ENCODE measurements around the gene GALE.
A peak's percentile ranks its signal among the peaks of the same experiment; 100 is the strongest.
"Not testable (repeated sequence)": the region's sequence is repeated elsewhere in the genome, so short reads cannot be mapped to it uniquely, and the experiment has no call there.

Gene GALE

DNA sequence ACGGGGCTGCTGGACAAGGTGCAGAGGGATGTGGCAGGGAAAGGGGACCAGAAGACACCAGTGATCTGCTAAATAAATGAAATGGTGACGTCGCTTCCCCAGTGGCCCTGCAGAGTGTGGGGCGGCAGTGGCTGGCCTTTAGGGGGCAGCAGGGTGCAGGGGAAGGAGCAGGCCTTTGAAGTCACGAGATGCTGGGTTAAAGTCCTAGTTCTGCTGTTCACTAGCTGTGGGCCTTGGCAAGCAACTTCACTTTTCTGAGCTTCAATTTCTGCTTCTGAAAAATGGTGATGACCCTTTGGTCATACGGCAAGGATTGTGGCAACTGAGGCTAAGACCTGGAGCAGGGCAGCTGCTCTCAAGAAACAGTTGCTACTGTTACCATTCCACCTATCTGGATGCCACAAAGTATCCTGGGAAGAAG is 9.2 kb upstream of the GALE start:
- peak; percentile 35 for DNase-seq (ENCODE audit: low read depth)

DNA sequence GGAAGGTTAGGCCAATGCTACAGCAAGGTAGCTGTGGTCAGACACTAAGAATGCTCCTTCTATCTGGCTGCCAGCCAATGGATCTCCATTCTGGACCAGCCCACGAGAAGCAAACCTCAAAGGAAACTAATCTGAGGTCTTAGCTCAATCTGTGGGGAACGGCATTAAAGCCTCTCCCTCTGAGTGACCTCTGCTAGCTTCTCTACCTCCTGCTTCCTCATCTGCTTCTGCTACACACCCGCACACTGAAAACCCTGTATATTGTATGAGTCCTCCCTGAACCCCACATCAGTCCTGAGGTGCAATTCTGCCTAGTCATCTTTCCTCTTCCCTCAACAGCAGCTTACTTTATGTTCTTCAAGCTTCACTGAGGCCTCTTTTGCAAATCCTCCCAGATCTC is 6.9 kb upstream of the GALE start:
- no peak for DNase-seq (ENCODE audit: low read depth)

DNA sequence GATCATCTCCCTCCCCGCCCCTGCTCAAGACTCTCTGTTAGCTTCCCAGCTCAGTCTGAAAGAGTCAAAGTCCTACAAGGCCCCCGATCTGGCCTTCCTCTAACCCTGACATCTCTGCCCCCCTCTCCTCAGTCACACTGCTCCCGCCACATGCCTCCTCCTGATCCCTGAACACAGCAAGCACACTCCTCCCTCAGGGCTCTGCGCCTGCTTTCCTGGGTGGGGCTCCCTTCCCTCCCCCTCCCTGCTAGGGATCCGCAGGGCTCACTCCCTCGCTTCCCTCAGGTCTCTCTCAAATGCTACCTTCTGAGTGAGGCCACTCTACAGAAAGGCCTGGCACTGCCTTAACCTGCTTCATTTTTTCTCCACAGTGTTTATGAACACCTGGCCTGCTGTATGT is 5.7 kb upstream of the GALE start:
- no peak for DNase-seq (ENCODE audit: low read depth)

DNA sequence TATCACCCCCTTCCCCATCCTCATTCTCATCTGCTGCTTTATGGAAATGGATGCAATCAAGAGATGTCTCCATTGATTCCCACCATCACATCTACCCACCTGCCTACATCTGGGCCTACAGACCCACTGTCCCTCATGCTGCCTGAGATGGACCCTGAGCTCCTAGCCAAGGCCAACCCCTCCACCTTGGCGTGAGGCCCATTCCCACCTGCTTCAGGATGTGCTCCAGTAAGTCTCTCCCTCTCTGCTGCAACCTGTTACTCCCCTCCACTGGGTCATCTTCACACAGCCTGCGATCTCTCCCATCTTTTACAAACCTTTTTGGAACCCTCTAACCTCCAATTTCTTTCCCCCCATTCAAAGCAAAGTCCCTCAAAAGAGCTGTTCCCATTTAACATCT is 4.5 kb upstream of the GALE start:
- no peak for DNase-seq (ENCODE audit: low read depth)

DNA sequence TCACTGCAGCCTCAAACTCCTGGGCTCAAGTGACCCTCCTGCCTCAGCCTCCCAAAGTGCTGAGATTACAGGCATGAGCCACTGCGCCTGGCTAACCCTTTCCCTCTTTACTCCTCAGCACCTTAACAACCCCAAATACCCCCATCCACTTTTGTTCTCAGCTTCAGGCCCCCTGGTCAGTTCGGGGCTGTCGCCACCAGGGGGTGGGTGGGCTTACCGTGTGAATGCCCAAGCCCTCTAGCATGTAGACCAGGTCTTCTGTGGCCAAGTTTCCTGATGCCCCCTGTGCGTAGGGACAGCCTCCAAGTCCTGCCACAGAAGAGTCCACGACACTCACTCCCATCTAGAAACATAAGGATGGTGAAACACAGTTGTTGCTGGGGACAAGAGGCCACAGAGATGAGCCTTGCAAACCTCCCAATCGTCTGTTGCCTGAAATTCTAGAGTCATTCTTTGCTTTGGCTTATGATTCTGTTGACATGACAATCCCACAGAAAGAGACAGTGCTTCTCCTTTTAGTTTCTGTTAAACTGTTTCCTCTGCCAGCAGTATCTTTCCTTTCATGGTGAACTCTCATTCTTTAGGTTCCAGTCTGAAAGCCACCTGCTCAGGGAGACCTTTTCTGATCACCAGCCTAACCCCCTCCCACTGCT is 3.8 kb upstream of the GALE start:
- no peak for DNase-seq (ENCODE audit: low read depth)

GRCh38 chr1:23803674-23804073 is 3.1 kb upstream of the GALE start:
- DNase-seq (ENCODE audit: low read depth) = no peak

DNA sequence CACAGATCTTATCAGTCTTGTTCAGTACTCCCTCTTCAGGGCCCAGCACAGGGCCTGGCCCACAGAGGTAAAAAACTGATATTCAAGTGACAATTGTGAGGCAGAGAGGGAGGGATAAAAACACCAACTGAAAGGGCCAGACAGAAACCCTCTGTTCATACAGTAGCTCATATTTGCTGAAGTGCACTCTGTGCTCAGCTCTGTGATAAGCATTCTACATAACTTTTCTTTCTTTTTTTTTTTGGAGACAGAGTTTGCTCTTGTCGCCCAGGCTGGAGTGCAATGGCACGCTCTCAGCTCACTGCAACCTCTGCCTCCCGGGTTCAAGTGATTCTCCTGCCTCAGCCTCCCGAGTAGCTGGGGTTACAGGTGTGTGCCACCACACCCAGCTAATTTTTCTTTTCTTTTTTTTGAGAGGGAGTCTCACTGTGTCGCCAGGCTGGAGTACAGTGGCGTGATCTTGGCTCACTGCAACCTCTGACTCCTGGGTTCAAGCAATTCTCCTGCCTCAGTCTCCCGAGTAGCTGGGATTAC is 2.3 kb upstream of the GALE start:
- DNase-seq (ENCODE audit: low read depth) = not testable (repeated sequence)

GRCh38 chr1:23801876-23802275 is 1.3 kb upstream of the GALE start:
- DNase-seq (ENCODE audit: low read depth) = no peak

- no peak for DNase-seq (ENCODE audit: low read depth)
Measured at GRCh38 chr1:23801338-23801748, 789 bp upstream of the GALE start.

DNA sequence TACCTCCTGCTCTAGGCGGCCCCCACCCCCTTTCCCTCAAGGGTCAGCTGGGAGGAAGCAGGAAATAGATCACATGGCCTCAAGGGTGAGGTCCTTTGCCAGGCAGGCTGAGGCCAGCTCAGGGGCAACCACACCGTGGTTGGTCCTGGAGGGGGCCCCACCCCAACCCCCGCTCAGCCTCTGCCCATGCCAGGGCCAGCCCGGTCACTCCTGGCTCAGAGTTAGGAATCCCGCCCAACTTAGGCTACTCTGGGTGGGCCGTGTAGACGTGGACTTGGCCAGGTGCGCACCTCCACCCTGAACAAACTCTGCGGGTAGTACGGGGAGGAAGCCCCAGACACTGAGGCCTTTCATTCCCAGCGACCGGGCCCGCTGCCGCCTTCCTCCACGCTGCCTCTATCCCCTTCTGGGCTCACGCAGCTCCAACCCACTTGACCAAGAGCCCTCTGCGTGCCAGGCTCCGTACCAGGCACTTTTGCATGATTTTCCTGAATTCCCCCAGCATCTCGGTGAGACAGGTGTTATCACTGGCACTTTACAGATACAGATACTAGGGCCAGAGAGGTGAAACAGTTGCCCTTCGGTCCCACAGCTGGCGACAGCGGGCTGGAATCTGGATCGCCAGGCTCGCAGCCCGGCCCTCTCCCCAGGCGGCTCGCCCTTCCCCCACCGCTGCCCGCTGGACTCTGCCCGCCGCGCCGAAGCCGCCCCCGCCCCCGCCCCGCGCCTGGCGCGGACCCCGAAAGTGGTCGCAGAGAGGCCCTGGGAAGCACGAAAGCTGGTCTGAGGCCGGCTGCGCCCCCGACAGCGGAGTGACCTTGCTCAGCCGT is 769 bp downstream of the GALE start:
- DNase-seq (ENCODE audit: low read depth) = no peak

GRCh38 chr1:23799255-23799569 is 1.3 kb downstream of the GALE start:
- DNase-seq (ENCODE audit: low read depth) = no peak

- no peak for DNase-seq (ENCODE audit: low read depth)
Measured at GRCh38 chr1:23798662-23799142, 1.9 kb downstream of the GALE start.

DNA sequence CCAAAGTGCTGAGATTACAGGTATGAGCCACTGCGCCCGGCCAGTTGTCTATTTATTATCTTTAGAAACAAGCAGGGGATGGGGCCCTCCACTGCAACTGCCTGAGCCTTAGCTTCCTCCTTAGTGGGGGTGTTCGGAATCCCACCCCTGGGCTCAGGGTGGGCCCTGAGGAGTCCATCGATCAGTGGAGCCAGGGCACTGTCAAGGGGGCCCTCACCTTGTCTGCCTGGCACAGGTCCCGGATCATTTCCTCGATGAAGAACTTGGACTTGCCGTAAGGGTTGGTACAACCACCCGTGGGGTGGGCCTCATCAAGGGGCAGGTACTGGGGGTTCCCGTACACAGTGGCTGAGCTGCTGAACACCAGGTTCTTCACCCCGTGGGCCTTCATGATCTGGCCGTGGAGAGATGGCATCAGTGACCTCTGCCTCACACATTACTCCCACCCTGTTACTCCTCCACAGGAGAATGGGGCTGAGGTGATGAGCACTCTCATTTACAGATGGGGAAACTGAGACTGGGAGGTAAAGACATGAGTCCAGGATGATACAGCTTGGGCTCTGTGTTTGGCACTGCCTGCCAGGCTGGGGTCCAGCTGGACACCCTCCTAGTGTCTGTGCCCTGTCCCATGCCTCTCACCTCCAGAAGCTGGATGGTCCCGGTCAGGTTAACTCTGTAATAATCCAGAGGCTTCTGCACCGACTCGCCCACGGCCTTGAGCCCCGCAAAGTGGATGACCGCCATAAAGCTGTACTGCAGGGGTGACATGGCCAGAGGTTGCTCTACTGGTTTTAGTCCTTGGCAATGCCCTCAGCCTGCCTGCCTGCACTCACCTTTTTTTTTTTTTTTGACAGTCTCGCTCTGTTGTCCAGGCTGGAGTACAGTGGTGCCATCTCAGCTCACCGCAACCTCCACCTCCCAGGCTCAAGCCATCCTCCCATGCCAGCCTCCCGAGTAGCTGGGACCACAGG is 2.8 kb downstream of the GALE start:
- DNase-seq (ENCODE audit: low read depth) = no peak

GRCh38 chr1:23796466-23797271 is 3.9 kb downstream of the GALE start:
- DNase-seq (ENCODE audit: low read depth) = no peak

DNA sequence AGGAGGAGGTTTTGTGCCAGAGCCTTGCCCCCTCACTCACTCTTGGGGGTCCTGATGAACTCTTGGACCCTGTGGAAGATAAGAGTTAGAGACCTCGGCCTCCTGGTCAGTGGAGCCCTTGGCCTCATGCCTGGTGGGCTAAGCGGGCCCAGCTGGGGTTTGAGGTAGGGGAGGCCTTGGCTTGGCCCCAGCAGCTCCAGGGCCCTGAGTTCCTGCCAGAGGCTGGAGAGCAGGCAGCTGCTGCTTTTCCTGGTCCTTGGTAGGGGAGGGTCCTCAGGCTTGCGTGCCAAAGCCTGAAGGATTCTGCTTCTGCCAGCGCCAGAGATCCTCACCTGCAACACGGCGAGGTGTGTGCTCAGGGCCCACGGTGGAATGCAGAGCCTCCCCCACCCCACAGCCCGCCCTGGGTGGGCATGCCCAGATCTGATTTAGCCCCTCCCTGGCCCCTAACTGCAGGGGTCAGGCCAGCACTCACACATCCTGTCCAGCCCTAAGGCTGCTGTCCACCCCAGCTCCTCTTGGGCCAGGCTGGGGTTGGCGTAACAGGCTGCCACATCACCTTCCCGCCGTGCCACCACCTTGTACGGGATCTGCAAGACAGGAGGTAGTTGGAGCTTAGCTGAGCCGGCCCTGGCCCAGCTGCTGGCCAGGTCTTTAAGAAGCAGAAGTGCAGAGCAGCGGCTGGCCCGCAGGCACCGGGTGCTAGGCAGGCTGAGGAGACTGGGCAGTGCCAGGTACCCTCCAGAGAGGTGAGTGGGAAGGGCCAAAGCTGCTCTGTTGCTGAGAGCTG is 4.7 kb downstream of the GALE start:
- DNase-seq (ENCODE audit: low read depth) = no peak

- DNase-seq (ENCODE audit: low read depth) = not testable (repeated sequence)
Measured at GRCh38 chr1:23794732-23795182, 5.8 kb downstream of the GALE start.

- DNase-seq (ENCODE audit: low read depth) = no peak
Measured at GRCh38 chr1:23793861-23794731, 6.5 kb downstream of the GALE start.

- no peak for DNase-seq (ENCODE audit: low read depth)
Measured at GRCh38 chr1:23793018-23793781, 7.4 kb downstream of the GALE start.
